Tibial artery (tissue), 4 donors: ENCODE data around the gene PDLIM5.
"Not testable (repeated sequence)": the region's sequence is repeated elsewhere in the genome, so short reads cannot be mapped to it uniquely, and the experiment has no call there.

Experiments used
- DNase-seq, 2 donors: peaks; one replicate each; pipeline ENCODE4 v3.0.0-alpha.2; 2019
- H3K27ac ChIP-seq, 2 donors: fragments of 200-600 bp; sonication (generic) in 1 of 2; 1 replicate in 1 of 2; 2 replicates in 1 of 2; pipeline ENCODE4 v1.5.1; 2018 to 2019; ENCODE audit warnings: mild to moderate bottlenecking in 1 of 2
- H3K27me3 ChIP-seq, 2 donors: fragments of 200-600 bp; sonication (generic) in 1 of 2; one replicate each; pipeline versions ENCODE4 v1.5.1 to v1.6.0; 2016 to 2019
- H3K36me3 ChIP-seq, 3 donors: fragments of 200-600 bp; sonication (generic) in 2 of 3; one replicate each; pipeline ENCODE4 v1.5.1; 2016 to 2019; ENCODE audit warnings: mild to moderate bottlenecking in 2 of 3
- H3K4me1 ChIP-seq, 4 donors: fragments of 200-600 bp; sonication (generic) in 2 of 4; 1 replicate in 3 of 4; 2 replicates in 1 of 4; pipeline ENCODE4 v1.5.1; 2016 to 2019
- H3K4me3 ChIP-seq, 2 donors: fragments of 200-600 bp; sonication (generic) in 1 of 2; 1 replicate in 1 of 2; 2 replicates in 1 of 2; pipeline ENCODE4 v1.5.1; 2018 to 2019; ENCODE audit warnings: mild to moderate bottlenecking in 2 of 2
- H3K9me3 ChIP-seq, 3 donors: fragments of 200-600 bp; sonication (generic) in 1 of 3; one replicate each; pipeline ENCODE4 v1.5.1; 2016 to 2019
- CTCF ChIP-seq, 2 experiments: fragments of 200-600 bp in 1 of 2; fragments of 450-650 bp in 1 of 2; IDR thresholded peaks; one replicate each; pipeline ENCODE4 v1.5.1; 2017 to 2019; ENCODE audit warnings: antibody characterized with exemption in 2 of 2, mild to moderate bottlenecking in 1 of 2, moderate library complexity in 1 of 2
- intact Hi-C: fragments of 100-400 bp; cut with DNase I; formaldehyde crosslinking; loops from one replicate; pipeline ENCODE4 v1.15.0; 2023; ENCODE audit warnings: low total_unique reads

PDLIM5 gene

DNA sequence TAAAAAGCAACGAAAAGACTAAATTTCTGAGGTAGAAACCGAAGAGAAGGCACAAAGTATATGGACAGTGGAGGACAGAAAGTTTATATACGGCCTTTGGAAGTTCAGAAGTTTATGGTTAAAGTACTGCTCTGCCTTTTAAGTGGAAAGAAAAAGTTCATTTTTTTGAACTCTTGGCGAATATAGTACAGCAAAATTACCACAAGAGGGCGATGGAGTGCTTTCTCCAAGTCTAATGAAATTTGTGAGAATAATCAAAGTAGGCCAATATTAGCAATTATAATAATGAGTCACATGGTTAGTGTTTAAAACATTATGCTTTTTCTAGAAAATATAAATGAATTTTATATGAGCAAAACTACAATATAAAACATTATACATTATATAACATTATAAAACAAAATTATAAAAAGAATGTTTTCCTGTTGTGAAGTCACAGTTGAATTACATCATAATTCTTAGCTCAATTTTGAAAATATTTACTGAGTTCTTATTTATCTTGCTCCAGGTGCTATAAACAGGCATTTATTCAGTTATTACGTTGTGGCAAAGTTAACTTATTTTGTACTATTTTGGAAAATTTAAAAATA, 169.8 kb downstream of the PDLIM5 start:
- Histone ChIP-seq H3K9me3 (no peaks in the 10 kb centered on the region), H3K4me3 (no peak overlapping the region), H3K27ac (peak overlapping the region in 1 of 2 donors; percentile 34), H3K4me1 (peaks cover 0 to 36% (median 12%) of the 10 kb centered on the region in 4 donors), H3K27me3 (no peaks in the 10 kb centered on the region), H3K36me3 (peaks cover 26 to 35% (median 34%) of the 10 kb centered on the region in 3 donors)
- no peak for DNase-seq
- TF ChIP-seq CTCF (IDR thresholded peaks at IDR 0.05), result peak; percentile 73 to 80
- intact Hi-C loops, result no loop called here

GRCh38 chr4:94623126-94623911, 171.6 kb downstream of the PDLIM5 start:
- no peak overlapping the region for H3K4me3 ChIP-seq
- H3K27me3 ChIP-seq, result no peaks in the 10 kb centered on the region
- DNase-seq, result no peak
- peaks cover 20 to 29% (median 28%) of the 10 kb centered on the region in 3 donors for H3K36me3 ChIP-seq
- peak overlapping the region in 1 of 2 donors; percentile 14 for H3K27ac ChIP-seq
- no peaks in the 10 kb centered on the region for H3K9me3 ChIP-seq
- TF ChIP-seq CTCF (IDR thresholded peaks at IDR 0.05), result no peak
- intact Hi-C loops, result no loop called here
- H3K4me1 ChIP-seq, result peaks cover 0 to 45% (median 10%) of the 10 kb centered on the region in 4 donors

GRCh38 chr4:94626942-94627341, 175.2 kb downstream of the PDLIM5 start:
- no peak for DNase-seq
- TF ChIP-seq CTCF (IDR thresholded peaks at IDR 0.05), result no peak
- intact Hi-C loops, result no loop called here
- no peak overlapping the region for H3K27ac ChIP-seq
- no peaks in the 10 kb centered on the region for H3K27me3 ChIP-seq
- peaks cover 0 to 7% (median 6%) of the 10 kb centered on the region in 3 donors for H3K36me3 ChIP-seq
- no peaks in the 10 kb centered on the region for H3K9me3 ChIP-seq
- H3K4me3 ChIP-seq, result no peak overlapping the region
- peaks cover 0 to 49% (median 12%) of the 10 kb centered on the region in 4 donors for H3K4me1 ChIP-seq

DNA sequence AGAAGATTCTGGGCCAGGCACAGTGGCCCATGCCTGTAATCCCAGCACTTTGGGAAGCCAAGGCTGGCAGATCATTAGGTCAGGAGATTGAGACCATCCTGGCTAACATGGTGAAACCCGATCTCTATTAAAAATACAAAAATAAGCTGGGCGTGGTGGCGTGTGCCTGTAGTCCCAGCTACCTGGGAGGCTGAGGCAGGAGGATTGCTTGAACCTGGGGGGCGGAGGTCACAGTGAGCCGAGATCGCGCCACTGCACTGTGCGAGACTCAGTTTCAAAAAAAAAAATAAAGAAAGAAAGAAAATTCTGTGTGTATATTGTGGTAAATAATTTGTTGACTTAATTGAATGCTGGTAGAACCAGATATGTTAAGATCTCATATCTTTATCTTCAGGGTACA, 177.3 kb downstream of the PDLIM5 start:
- H3K4me3 ChIP-seq, intact Hi-C loops, H3K27me3 ChIP-seq, H3K27ac ChIP-seq, H3K36me3 ChIP-seq, H3K9me3 ChIP-seq, DNase-seq: not testable (repeated sequence)
- peaks cover 0 to 41% (median 2%) of the 10 kb centered on the region in 4 donors for H3K4me1 ChIP-seq

DNA sequence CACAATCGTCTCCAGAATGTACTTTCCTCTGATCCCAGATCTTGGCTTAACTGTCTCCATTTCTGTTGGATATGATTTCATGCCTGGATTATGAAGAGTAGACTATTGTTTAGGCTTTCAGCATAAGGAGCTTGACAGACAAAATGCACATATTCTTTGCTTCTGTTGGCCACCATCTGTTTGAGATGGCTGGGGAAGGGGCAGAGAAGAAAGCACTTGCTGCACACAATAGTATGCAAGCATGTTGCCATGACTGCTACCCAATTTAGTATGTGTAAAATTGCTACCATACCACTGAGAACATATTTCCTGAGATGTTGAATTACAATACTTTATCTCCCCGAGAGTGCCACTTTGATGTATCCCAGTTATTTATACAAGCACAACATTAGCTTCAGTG, 178.1 kb downstream of the PDLIM5 start:
- H3K27me3 ChIP-seq, result no peaks in the 10 kb centered on the region
- peaks cover 0 to 7% (median 6%) of the 10 kb centered on the region in 3 donors for H3K36me3 ChIP-seq
- no peak overlapping the region for H3K4me3 ChIP-seq
- H3K27ac ChIP-seq, result no peak overlapping the region
- intact Hi-C loops, result no loop called here
- no peak for TF ChIP-seq CTCF (IDR thresholded peaks at IDR 0.05)
- no peaks in the 10 kb centered on the region for H3K9me3 ChIP-seq
- H3K4me1 ChIP-seq, result peaks cover 0 to 39% (median 2%) of the 10 kb centered on the region in 4 donors
- no peak for DNase-seq

- intact Hi-C loops, result no loop called here
- Histone ChIP-seq H3K4me1 (peaks cover 0 to 44% (median under 1%) of the 10 kb centered on the region in 4 donors), H3K36me3 (peaks cover 0 to 11% (median 0%) of the 10 kb centered on the region in 3 donors), H3K27me3 (no peaks in the 10 kb centered on the region), H3K4me3 (no peak overlapping the region), H3K9me3 (no peaks in the 10 kb centered on the region), H3K27ac (no peak overlapping the region)
- DNase-seq, result no peak
- no peak for TF ChIP-seq CTCF (IDR thresholded peaks at IDR 0.05)
Measured at GRCh38 chr4:94634271-94634670, 182.5 kb downstream of the PDLIM5 start.
